GM12878 (cell line): ENCODE measurements around the gene MCM9.

Source experiments
- CBX5 ChIP-seq: sonication (generic); IDR thresholded peaks from 2 replicates; pipeline ENCODE4 v1.6.1; 2016; ENCODE audit warnings: low read depth, moderate library complexity, mild to moderate bottlenecking, inconsistent platforms
- CEBPB ChIP-seq, 2 experiments: fragments of 150-350 bp in 1 of 2; IDR thresholded peaks; 2 replicates each; pipeline ENCODE4 v1.6.1; 2012 to 2014; ENCODE audit warnings: low read depth in 2 of 2, low read length in 2 of 2, borderline replicate concordance in 1 of 2, inconsistent platforms in 1 of 2
- EZH2 ChIP-seq: IDR thresholded peaks from 2 replicates; pipeline ENCODE4 v1.6.1; 2012; ENCODE audit warnings: low read depth, mild to moderate bottlenecking, control low read depth, inconsistent platforms, low read length, borderline replicate concordance; ENCODE audit not compliant: control insufficient read depth
- FOS ChIP-seq: IDR thresholded peaks from 3 replicates; pipeline ENCODE4 v1.6.1; 2011; ENCODE audit warnings: borderline replicate concordance; ENCODE audit not compliant: insufficient read length; ENCODE audit errors: extremely low read depth
- IRF4 ChIP-seq: IDR thresholded peaks from 2 replicates; pipeline ENCODE4 v1.6.1; 2011; ENCODE audit warnings: low read depth, low read length
- POLR2A ChIP-seq: IDR thresholded peaks from 2 replicates; pipeline ENCODE4 v1.6.1; 2011; ENCODE audit warnings: low read depth, mild to moderate bottlenecking, low read length
- POLR2AphosphoS5 ChIP-seq: IDR thresholded peaks from 2 replicates; pipeline ENCODE4 v1.6.1; 2011; ENCODE audit warnings: mild to moderate bottlenecking, low read length, inconsistent platforms
- SIN3A ChIP-seq: IDR thresholded peaks from 2 replicates; pipeline ENCODE4 v1.6.1; 2012; ENCODE audit warnings: low read depth, low read length, improper control_type of control experiment
- TAF1 ChIP-seq: IDR thresholded peaks from 2 replicates; pipeline ENCODE4 v1.6.1; 2011; ENCODE audit warnings: mild to moderate bottlenecking, low read depth, low read length, borderline replicate concordance
- TF ChIP-seq, protein P1 (sequence below): fragments of 450-650 bp; IDR thresholded peaks from 2 replicates; pipeline ENCODE4 v1.6.1; 2017; ENCODE audit warnings: mild to moderate bottlenecking, moderate library complexity
- TF ChIP-seq, protein P2 (sequence below), 3 experiments: IDR thresholded peaks in 2 of 3; conservative IDR thresholded peaks in 1 of 3; 2 replicates each; pipeline ENCODE4 v1.5.1; 2011; ENCODE audit warnings: low read depth in 3 of 3, low read length in 3 of 3, mild to moderate bottlenecking in 3 of 3, control low read depth in 2 of 3, moderate library complexity in 2 of 3, inconsistent platforms in 1 of 3, mixed read lengths in 1 of 3; ENCODE audit not compliant: control insufficient read depth in 2 of 3, insufficient read depth in 1 of 3; ENCODE audit errors: extremely low read depth in 1 of 3
- TF ChIP-seq, protein P3 (sequence below): fragments of 150-350 bp; IDR thresholded peaks from 2 replicates; pipeline ENCODE4 v1.6.1; 2016; ENCODE audit warnings: low read depth, low read length

DNA sequence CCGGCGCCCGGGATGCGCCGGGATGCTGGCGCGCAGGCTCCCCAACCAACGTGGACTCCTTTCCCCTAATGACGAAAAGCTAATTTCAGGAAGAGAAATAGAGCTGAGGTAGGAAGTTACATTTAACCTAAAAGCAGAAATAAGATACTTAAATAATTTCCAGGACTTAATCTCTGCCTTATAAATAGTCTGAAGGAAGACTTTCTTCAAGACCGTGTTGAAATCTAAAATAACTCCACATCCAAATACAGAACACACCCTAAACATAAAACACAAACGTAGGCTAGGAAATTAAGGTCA, 39.7 kb downstream of the MCM9 start:
- no peak for TF ChIP-seq TAF1
- TF ChIP-seq POLR2A: no peak
- TF ChIP-seq, protein P1, sequence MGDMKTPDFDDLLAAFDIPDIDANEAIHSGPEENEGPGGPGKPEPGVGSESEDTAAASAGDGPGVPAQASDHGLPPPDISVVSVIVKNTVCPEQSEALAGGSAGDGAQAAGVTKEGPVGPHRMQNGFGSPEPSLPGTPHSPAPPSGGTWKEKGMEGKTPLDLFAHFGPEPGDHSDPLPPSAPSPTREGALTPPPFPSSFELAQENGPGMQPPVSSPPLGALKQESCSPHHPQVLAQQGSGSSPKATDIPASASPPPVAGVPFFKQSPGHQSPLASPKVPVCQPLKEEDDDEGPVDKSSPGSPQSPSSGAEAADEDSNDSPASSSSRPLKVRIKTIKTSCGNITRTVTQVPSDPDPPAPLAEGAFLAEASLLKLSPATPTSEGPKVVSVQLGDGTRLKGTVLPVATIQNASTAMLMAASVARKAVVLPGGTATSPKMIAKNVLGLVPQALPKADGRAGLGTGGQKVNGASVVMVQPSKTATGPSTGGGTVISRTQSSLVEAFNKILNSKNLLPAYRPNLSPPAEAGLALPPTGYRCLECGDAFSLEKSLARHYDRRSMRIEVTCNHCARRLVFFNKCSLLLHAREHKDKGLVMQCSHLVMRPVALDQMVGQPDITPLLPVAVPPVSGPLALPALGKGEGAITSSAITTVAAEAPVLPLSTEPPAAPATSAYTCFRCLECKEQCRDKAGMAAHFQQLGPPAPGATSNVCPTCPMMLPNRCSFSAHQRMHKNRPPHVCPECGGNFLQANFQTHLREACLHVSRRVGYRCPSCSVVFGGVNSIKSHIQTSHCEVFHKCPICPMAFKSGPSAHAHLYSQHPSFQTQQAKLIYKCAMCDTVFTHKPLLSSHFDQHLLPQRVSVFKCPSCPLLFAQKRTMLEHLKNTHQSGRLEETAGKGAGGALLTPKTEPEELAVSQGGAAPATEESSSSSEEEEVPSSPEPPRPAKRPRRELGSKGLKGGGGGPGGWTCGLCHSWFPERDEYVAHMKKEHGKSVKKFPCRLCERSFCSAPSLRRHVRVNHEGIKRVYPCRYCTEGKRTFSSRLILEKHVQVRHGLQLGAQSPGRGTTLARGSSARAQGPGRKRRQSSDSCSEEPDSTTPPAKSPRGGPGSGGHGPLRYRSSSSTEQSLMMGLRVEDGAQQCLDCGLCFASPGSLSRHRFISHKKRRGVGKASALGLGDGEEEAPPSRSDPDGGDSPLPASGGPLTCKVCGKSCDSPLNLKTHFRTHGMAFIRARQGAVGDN: no peak
- no peak for TF ChIP-seq FOS
- no peak for TF ChIP-seq POLR2AphosphoS5
- TF ChIP-seq, protein P2, sequence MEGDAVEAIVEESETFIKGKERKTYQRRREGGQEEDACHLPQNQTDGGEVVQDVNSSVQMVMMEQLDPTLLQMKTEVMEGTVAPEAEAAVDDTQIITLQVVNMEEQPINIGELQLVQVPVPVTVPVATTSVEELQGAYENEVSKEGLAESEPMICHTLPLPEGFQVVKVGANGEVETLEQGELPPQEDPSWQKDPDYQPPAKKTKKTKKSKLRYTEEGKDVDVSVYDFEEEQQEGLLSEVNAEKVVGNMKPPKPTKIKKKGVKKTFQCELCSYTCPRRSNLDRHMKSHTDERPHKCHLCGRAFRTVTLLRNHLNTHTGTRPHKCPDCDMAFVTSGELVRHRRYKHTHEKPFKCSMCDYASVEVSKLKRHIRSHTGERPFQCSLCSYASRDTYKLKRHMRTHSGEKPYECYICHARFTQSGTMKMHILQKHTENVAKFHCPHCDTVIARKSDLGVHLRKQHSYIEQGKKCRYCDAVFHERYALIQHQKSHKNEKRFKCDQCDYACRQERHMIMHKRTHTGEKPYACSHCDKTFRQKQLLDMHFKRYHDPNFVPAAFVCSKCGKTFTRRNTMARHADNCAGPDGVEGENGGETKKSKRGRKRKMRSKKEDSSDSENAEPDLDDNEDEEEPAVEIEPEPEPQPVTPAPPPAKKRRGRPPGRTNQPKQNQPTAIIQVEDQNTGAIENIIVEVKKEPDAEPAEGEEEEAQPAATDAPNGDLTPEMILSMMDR (IDR thresholded peaks at IDR 0.05 in 2 of 3, conservative IDR thresholded peaks at IDR 0.05 in 1 of 3; ENCODE audit: control insufficient read depth in 2 of 3, extremely low read depth in 1 of 3, insufficient read depth in 1 of 3, low read depth in 3 of 3, low read length in 3 of 3): no peak
- no peak for TF ChIP-seq SIN3A
- TF ChIP-seq CEBPB (IDR thresholded peaks at IDR 0.05; ENCODE audit: borderline replicate concordance in 1 of 2, low read depth in 2 of 2, low read length in 2 of 2): no peak
- TF ChIP-seq, protein P3, sequence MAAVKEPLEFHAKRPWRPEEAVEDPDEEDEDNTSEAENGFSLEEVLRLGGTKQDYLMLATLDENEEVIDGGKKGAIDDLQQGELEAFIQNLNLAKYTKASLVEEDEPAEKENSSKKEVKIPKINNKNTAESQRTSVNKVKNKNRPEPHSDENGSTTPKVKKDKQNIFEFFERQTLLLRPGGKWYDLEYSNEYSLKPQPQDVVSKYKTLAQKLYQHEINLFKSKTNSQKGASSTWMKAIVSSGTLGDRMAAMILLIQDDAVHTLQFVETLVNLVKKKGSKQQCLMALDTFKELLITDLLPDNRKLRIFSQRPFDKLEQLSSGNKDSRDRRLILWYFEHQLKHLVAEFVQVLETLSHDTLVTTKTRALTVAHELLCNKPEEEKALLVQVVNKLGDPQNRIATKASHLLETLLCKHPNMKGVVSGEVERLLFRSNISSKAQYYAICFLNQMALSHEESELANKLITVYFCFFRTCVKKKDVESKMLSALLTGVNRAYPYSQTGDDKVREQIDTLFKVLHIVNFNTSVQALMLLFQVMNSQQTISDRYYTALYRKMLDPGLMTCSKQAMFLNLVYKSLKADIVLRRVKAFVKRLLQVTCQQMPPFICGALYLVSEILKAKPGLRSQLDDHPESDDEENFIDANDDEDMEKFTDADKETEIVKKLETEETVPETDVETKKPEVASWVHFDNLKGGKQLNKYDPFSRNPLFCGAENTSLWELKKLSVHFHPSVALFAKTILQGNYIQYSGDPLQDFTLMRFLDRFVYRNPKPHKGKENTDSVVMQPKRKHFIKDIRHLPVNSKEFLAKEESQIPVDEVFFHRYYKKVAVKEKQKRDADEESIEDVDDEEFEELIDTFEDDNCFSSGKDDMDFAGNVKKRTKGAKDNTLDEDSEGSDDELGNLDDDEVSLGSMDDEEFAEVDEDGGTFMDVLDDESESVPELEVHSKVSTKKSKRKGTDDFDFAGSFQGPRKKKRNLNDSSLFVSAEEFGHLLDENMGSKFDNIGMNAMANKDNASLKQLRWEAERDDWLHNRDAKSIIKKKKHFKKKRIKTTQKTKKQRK: no peak
- TF ChIP-seq EZH2: no peak
- TF ChIP-seq CBX5: no peak
- no peak for TF ChIP-seq IRF4
